PC-9 (cell line): ENCODE data around the gene PTGES.

Experiments used
- CTCF ChIP-seq: fragments of 200-600 bp; sonication (generic); conservative IDR thresholded peaks from 2 replicates; pipeline ENCODE4 v1.6.1; 2017; ENCODE audit warnings: mixed run types, antibody characterized with exemption, mild to moderate bottlenecking, moderate library complexity
- EZH2 ChIP-seq: fragments of 200-600 bp; sonication (generic); IDR thresholded peaks from 2 replicates; pipeline ENCODE4 v1.8.0; 2017; ENCODE audit warnings: antibody characterized with exemption, low read depth

DNA sequence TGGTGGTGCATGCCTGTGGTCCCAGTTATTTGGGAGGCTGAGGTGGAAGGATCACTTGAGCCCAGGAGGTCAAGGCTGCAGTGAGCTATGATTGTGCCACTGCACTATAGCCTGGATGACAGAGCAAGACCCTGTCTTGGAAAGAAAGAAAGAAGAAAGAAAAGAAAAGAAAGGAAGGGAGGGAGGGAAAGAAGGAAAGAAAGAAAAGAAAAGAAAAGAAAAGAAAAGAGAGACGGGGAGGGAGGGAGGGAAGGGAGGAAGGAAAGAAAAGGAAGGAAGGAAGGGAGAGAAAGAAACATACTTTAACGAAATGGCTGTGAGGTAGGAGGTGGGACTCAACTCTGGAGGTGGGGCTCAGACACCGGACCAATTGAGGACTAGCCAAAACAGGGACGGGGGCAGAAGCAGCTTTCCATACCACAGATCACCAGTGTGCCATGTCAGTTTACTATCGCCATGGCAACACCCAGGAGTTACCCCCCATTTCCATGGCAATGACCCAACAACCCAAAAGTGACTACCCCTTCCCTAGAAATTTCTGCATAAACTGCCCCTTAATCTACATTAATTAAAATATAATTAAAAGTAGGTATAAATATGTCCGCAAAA lies 21.3 kb downstream of the PTGES start:
- TF ChIP-seq CTCF (no peak), EZH2 (no peak)
